ENCODE measurements around the gene TMEM94.
"Not testable (repeated sequence)": the region's sequence is repeated elsewhere in the genome, so short reads cannot be mapped to it uniquely, and the experiment has no call there.

TMEM94 gene

DNA sequence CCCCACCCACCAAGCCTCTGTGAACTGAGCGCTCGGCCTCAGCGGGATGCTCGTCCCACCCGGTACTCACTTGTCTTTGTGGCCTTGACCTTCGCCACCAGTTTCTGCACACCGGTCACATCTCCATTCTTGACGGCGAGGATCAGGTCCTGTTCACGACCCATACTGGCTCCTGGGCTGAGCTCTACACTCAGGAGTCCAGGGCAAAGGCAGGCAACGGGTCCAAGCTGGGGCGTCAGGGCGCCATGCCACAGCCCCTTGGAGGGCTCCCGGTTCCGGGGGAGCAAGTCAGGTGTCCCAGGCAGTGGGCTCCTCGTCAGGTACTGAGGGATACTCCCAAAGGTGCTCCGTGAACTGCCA is 57.2 kb downstream of the TMEM94 start:
- DNase-seq, result no peak

GRCh38 chr17:75514299-75514918 is 58.0 kb downstream of the TMEM94 start:
- no peak for DNase-seq

- no peak for DNase-seq
These were observed 58.6 kb downstream of the TMEM94 start for GRCh38 chr17:75514919-75515495.

GRCh38 chr17:75515496-75516254 is 59.2 kb downstream of the TMEM94 start, which contains the start of gene CASKIN2:
Gene CASKIN2, minus strand, starts transcription at chr17:75515537. Its CDS starts 1,733 bp downstream, at chr17:75513804.
- peak; percentile 89 for DNase-seq

- peak; percentile 72 for DNase-seq
These were observed 59.8 kb downstream of the TMEM94 start, which contains the start of gene TSEN54 for GRCh38 chr17:75516255-75516618. Gene TSEN54, plus strand, starts transcription at chr17:75516528. Its CDS starts 33 bp downstream, at chr17:75516561.

- no peak for DNase-seq
These were observed 60.3 kb downstream of the TMEM94 start for GRCh38 chr17:75516619-75517296.

- no peak for DNase-seq
These were observed 60.9 kb downstream of the TMEM94 start for GRCh38 chr17:75517297-75517865.

DNA sequence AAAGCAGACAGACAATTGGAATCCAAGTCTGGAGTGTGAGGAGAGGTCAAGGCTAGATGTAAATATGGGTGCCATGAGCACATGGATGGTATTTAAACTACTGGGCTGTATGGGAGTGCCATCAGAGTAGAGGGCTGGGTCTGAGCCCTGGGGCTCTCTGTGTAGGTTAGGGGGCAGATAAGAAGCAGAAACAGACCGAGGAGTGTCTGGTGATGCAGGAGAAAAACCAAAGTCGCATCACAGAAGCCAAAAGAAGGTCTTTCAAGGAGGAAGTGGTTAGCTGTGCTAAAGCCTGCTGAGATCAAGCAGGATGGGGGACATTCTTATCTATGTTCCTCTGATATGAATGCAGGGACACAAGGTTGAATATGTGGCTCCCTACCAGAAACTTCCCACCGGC is 61.8 kb downstream of the TMEM94 start:
- DNase-seq, result no peak

GRCh38 chr17:75518983-75519537 is 62.6 kb downstream of the TMEM94 start:
- DNase-seq, result no peak

DNA sequence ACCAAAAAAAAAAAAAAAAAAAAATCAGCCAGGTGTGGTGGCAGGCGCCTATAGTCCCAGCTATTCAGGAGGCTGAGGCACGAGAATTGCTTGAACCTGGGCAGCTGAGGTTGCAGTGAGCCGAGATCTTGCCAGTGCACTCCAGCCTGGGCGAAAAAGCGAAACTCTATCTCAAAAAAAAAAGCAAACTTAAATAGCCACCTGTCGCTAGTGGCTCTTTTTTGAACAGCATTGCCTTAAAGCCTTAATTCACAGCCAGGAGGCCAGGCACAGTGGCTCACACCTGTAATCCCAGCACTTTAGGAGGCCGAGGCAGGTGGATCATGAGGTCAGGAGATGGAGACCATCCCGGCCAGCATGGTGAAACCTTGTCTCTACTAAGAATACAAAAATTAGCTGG is 64.0 kb downstream of the TMEM94 start:
- DNase-seq, result not testable (repeated sequence)

DNA sequence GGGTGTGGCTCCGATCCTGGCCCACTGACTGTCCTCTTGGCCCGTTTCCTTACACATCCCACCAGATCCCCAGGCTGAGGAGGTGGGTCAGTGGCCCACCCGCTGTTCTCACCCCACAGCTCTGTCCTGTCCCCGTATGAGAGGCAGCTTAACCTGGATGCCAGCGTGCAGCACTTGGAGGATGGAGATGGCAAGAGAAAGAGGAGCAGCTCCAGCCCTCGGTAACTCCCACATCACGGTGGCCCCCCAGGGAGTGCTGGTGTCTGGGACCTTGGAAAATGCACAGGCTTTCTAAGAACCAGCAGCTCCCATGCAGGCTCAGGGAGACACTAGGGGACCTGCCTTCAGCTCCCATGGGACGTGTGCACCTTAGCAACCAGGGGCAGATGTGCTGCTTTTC is 64.9 kb downstream of the TMEM94 start:
- DNase-seq, result no peak

- DNase-seq, result no peak
These were observed 65.7 kb downstream of the TMEM94 start for GRCh38 chr17:75521951-75522727.

- no peak for DNase-seq
These were observed 67.2 kb downstream of the TMEM94 start for GRCh38 chr17:75523647-75524046.

DNA sequence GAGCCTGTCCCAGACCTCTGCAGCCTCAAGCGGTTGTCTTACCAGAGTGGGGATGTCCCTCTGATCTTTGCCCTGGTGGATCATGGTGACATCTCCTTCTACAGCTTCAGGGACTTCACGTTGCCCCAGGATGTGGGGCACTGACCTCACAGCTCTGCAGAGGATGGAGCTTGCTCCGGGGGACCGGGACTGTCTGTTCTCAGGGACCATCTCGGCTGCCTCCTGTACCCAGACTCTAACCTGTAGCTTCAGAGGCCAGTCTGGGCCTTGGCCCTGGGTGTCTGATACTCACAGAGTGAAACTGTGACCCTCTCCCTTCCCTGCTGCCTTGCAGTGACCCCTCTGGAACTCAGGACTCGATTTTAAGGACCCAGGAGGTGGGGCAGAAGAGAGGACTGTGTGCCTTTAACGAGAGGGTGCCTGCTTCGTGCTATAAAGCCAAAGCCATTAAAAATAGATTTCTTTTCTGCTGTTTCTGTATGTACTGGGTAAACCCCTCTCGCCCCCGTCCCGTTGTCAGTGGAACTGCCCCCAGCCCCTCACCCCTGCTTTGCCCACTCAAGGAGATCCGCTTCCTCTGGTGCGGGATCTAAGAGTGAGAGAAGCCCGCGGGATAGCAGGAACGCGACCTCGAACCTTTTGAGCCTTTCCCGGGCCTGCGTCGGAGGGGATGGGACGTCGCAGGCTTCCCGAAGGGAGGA is 68.0 kb downstream of the TMEM94 start:
- DNase-seq, result no peak

- peak; percentile 87 for DNase-seq
These were observed 68.8 kb downstream of the TMEM94 start, which contains the start of gene LLGL2 for GRCh38 chr17:75524970-75525805. Gene LLGL2, plus strand, starts transcription at chr17:75525697. Its CDS starts 17,730 bp downstream, at chr17:75543427.

- DNase-seq, result no peak
These were observed 69.5 kb downstream of the TMEM94 start for GRCh38 chr17:75525806-75526554.

GRCh38 chr17:75526555-75527270 is 70.3 kb downstream of the TMEM94 start:
- no peak for DNase-seq

- no peak for DNase-seq
These were observed 74.6 kb downstream of the TMEM94 start for GRCh38 chr17:75530837-75531720.

Measured in DMS153 (cell line).